Adipocyte (in vitro differentiated cells): Measurements from ENCODE around the gene SNW1.

ENCODE experiments used
- DNase-seq: peaks from one replicate; pipeline ENCODE4 v3.0.0-alpha.2; 2015; ENCODE audit warnings: low read depth
- H3K27me3 ChIP-seq: replicated peaks from 2 replicates; pipeline ENCODE4 v1.7.0; 2013; ENCODE audit warnings: mild to moderate bottlenecking, low read length, moderate library complexity; ENCODE audit not compliant: control insufficient read depth, insufficient read depth
- H3K36me3 ChIP-seq: 2 replicates; pipeline ENCODE4 v1.7.0; 2013; ENCODE audit warnings: low read length, mild to moderate bottlenecking, moderate library complexity; ENCODE audit not compliant: control insufficient read depth, insufficient read depth, severe bottlenecking
- H3K4me1 ChIP-seq: 2 replicates; pipeline ENCODE4 v1.7.0; 2013; ENCODE audit warnings: mild to moderate bottlenecking, low read length, moderate library complexity; ENCODE audit not compliant: control insufficient read depth, insufficient read depth
- H3K4me3 ChIP-seq: 2 replicates; pipeline ENCODE4 v1.7.0; 2013; ENCODE audit warnings: mild to moderate bottlenecking, low read length, moderate library complexity
- H3K9ac ChIP-seq: 2 replicates; pipeline ENCODE4 v1.7.0; 2013; ENCODE audit warnings: mild to moderate bottlenecking, low read length, moderate library complexity
- H3K9me3 ChIP-seq: 2 replicates; pipeline ENCODE4 v1.7.0; 2013; ENCODE audit warnings: mild to moderate bottlenecking, low read length, moderate library complexity; ENCODE audit not compliant: control insufficient read depth

Gene SNW1

GRCh38 chr14:77707724-77708408, 53.1 kb downstream of the SNW1 start, which contains the start of the genes ALKBH1 and SLIRP:
Gene ALKBH1, minus strand, starts transcription at chr14:77708023. Its CDS starts 19 bp downstream, at chr14:77708004.
Gene SLIRP, plus strand, starts transcription at chr14:77708103. Its CDS starts 9 bp downstream, at chr14:77708112.
- Histone ChIP-seq H3K4me1 (peaks cover 30% of the 10 kb centered on the region), H3K36me3 (peaks cover 35% of the 10 kb centered on the region), H3K9me3 (no peaks in the 10 kb centered on the region), H3K9ac (peak within 1 kb of the TSS; percentile 90), H3K27me3 (no peaks in the 10 kb centered on the region), H3K4me3 (peak within 1 kb of the TSS; percentile 100)
- DNase-seq, result peak; percentile 95

- peak; percentile 72 for DNase-seq
- Histone ChIP-seq H3K9me3 (no peaks in the 10 kb centered on the region), H3K9ac (peak overlapping the region; percentile 90), H3K4me1 (peaks cover 30% of the 10 kb centered on the region), H3K27me3 (no peaks in the 10 kb centered on the region), H3K4me3 (peak overlapping the region; percentile 100), H3K36me3 (peaks cover 36% of the 10 kb centered on the region)
These were observed 53.6 kb downstream of the SNW1 start for GRCh38 chr14:77707355-77707723.

GRCh38 chr14:77691259-77691658, 69.7 kb downstream of the SNW1 start:
- H3K4me3 ChIP-seq, result no peak overlapping the region
- H3K27me3 ChIP-seq, result no peaks in the 10 kb centered on the region
- DNase-seq, result no peak
- H3K4me1 ChIP-seq, result no peaks in the 10 kb centered on the region
- no peaks in the 10 kb centered on the region for H3K9me3 ChIP-seq
- H3K9ac ChIP-seq, result no peak overlapping the region
- H3K36me3 ChIP-seq, result peaks cover 62% of the 10 kb centered on the region

GRCh38 chr14:77682158-77682553, 78.8 kb downstream of the SNW1 start:
- peak; percentile 35 for DNase-seq

GRCh38 chr14:77681196-77682157, 79.5 kb downstream of the SNW1 start:
- Histone ChIP-seq H3K36me3 (peaks cover 24% of the 10 kb centered on the region), H3K9me3 (no peaks in the 10 kb centered on the region), H3K27me3 (no peaks in the 10 kb centered on the region), H3K4me3 (no peak overlapping the region), H3K9ac (no peak overlapping the region), H3K4me1 (no peaks in the 10 kb centered on the region)
- DNase-seq, result peak; percentile 16

More at GRCh38 chr14:77682158-77682553, 78.8 kb downstream of the SNW1 start:
- no peaks in the 10 kb centered on the region for H3K27me3 ChIP-seq
- H3K4me1 ChIP-seq, result no peaks in the 10 kb centered on the region
- H3K4me3 ChIP-seq, result no peak overlapping the region
- H3K36me3 ChIP-seq, result peaks cover 26% of the 10 kb centered on the region
- no peaks in the 10 kb centered on the region for H3K9me3 ChIP-seq
- no peak overlapping the region for H3K9ac ChIP-seq

GRCh38 chr14:77674931-77675330, 86.0 kb downstream of the SNW1 start:
- Histone ChIP-seq H3K9ac (no peak overlapping the region), H3K9me3 (no peaks in the 10 kb centered on the region), H3K36me3 (peaks cover 44% of the 10 kb centered on the region), H3K4me3 (no peak overlapping the region), H3K4me1 (no peaks in the 10 kb centered on the region), H3K27me3 (no peaks in the 10 kb centered on the region)
- no peak for DNase-seq

- Histone ChIP-seq H3K9ac (no peak overlapping the region), H3K4me1 (no peaks in the 10 kb centered on the region), H3K27me3 (no peaks in the 10 kb centered on the region), H3K9me3 (no peaks in the 10 kb centered on the region), H3K4me3 (no peak overlapping the region), H3K36me3 (peaks cover 38% of the 10 kb centered on the region)
- no peak for DNase-seq
These were observed 87.8 kb downstream of the SNW1 start for GRCh38 chr14:77673193-77673592.
